GDM1 (cell line): ENCODE results near the gene C1orf52.

Source experiments
- DNase-seq: peaks from one replicate; lab custom pipeline; 2025; lab: John Stamatoyannopoulos, UW

C1orf52 gene

DNA sequence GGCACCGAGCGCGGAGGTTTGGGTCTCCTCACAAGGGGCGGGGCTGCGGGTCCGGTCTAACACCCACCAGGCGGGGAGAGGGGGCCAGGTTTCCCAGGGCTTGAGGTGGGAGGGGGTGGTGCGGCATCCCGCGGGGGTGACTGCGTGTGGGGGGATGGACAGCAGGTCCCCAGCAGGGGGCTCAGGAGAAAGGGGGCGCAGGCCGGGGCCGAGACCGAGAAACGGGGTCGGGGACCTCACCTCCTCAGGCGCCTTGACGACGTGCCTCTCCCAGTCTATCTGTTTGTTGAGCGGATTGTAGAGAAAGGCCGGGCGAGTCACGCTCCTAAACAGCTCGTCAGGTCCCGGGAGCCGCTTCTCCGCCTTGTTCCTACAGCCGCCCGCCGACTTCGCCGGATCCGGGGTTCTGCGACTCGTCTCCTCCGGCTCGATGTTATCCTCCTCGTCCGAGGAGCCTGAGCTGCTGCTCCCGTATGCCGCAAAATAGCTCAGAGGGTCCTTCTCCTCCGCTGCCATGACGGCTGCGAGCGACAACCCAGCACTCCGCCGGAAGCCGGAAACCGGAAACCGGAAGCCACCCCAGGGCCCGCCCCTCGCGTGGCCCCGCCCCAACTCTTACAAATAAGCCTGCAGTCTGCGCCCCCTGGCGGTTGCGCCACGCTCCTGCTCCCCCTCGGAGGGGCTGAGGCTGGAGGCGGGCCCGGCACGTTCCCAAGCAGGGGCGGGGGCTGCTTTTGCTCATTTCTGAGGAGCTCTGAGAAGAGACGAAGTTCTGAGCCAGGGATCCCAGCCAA is at the start of gene C1orf52:
TSS of gene C1orf52 (minus strand) at position 545 of the 794 bp plus-strand sequence. CDS start at position 516, 29 bp downstream.
- DNase-seq, result peak; percentile 89

DNA sequence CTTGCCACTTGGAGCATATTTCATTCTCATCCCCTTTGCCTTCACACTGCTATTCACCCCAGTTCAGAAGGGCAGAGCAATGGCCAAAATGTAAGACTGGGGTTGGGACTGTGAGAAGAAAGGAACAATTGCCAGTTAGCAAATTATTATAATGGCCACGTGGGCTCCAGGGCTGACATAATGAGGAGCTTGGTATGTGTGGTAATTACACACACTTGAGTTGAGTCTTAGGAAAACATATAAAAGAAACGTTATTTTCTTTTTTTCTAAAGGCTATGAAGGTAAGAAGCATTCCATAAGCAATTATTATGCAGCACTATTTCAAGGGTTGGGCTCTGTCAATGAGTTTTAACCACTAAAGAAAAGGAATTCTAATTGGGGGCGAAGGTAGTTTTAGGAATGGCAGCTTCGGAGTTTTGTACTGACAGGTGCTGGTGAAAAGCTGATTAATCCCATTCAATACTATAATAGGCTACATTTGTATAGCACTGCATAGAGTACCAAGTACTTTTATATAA is 49.4 kb upstream of the C1orf52 start:
- no peak for DNase-seq

DNA sequence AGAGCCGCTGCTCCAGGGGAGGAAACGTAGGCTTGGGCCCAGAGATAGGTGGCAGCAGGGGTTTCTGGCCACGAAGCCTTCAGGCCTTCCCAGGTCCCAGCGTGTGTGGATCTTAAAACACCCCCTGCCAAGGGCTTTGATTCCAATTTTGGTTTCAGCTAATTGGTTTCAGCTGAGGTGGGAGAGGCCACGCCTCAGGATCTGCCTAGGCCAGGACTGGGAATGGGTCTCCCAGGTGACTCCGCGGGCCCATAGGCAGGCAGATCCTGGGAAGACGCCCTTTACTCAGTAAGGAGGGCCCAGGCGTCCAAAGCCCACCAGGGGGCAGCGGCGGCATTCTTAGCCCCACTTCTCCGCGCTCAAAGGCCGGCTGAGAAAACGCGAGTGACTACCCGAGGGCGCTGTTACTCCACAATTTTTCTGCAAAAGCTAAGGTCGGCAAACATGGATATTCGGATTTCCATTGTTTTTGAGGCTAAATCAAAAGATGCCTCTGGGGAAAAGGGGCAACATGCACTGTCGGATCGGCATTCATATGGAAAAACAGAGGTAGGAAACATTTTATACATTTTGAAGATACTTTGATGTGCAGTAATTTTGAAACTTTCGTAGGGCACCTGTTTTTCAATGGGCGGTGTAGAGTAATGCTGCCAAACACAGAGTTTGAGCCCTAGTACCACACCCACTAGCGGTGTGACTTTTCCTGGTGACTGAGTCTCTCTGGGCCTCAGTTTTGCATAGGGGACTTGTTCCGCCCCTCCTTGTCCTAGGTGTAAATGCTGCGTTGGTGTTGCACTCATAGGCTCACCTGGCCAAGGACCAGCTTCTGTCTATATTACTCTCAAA is 48.7 kb upstream of the C1orf52 start:
- DNase-seq, result peak; percentile 46

DNA sequence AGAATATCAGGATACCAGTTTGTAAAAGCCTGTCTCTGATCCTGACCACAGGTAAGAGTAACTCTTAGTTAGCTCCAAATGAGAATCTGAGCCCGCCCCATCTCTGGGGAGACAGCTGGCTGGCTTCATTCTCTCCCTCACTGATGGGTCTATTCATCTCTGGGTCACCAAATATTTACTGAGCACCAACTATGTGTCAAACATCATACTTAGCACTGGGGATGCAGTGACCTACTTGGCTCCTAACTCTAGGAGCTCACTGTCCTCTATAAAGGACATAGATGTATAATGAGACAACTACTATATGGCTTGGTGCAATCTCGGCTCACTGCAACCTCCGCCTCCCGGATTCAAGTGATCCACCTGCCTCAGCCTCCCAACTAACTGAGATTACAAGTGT is 46.8 kb upstream of the C1orf52 start:
- DNase-seq, result no peak

DNA sequence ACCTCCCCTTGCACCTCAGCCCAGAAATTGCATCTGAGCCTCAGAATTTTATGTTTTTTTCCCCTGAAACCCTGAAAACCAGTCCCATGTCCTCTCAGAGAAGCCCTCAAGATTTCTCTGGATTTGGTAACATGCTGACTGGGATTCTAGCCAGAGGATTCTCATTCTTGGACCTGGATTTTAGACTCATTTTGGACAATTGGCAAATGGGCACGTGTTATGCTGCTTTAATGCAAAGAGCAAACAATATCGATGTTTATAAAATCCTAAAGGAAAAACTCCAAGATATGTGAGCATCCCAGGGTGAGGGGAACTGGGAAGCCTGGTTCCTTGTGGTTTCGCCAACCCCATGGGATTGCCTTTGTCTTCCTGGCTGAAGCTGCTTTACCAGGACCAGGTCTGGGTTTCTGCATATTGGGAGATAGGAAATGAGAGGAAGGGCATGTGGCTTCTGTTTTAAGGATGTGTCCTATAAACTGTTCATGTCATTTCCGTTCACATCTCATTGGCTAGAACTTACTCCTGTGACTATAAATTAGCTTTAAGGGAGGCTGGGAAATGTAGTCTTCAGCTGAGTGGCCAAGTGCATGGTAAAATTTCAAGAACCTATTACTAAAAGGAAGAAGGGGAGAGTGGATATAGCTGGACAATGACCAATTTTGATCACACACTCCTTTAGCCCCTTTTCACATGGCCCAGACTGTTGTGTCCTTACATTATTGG is 44.1 kb upstream of the C1orf52 start:
- no peak for DNase-seq

DNA sequence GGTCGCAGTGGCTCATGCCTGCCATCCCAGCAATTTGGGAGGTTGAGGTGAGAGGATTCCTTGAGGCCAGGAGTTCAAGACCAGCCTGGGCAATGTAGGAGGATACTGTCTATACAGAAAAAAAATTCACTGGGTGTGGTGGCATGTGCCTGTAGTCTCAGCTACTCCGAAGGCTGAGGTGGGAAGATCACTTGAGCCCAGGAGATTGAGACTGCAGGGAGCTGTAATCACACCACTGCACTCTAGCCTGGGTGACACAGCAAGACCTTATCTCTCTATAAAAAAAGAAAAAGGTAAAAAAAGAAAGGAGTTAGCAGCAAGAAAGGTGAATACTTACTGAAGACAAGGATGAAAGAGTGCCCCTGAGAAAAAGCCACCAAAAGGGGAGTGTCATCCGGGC is 40.7 kb upstream of the C1orf52 start:
- no peak for DNase-seq

DNA sequence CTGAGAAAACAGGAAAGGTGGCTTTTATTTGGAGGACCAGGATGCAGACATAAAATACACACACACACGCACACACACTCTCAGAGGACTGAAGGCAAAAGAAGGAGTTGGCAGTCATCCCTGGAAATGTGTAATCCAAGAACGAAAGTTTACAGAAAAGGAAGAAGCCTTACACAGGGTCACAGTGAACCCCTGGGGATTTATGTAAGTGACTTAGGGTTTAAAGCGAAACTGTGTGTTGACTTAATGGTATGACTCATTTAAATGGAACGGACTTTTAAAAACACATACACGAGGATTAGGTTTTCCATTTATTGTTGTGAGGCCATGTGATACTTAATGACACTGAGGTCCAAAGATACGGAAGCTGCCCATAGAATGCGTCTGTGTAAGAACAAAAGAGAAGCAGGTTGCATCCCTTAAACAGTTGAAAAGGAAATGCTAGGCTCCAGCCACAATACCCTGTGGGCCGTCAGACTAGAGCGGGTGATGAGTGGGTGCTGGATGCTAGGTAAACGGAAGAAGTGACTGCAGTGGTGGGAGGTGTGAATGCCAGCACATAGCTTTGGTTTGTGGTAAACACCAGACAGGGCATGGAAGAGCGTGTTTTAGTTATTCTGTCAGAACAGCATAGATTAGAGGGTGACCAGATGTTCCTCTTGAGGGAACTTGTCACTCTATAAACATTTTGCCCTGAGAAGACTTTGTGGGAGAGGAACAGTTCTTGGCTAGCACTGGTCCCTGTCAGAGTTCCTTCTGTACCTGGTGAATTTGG is 38.6 kb upstream of the C1orf52 start:
- no peak for DNase-seq

DNA sequence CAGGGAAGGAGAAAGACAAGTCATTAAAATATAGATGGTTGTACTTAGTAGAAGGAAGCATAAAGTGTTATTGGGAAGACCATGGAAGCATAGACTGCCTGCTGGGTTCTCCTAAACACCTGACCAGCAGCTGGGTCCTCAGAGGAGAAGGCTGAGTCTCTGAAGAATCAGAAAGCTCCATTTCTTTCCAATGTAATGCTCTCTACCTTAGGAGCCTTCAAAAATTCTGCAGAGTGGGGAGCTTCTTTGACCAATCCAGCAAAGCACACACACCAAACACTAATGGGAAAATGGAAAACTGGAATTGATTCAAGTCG is 38.0 kb upstream of the C1orf52 start:
- DNase-seq, result no peak

DNA sequence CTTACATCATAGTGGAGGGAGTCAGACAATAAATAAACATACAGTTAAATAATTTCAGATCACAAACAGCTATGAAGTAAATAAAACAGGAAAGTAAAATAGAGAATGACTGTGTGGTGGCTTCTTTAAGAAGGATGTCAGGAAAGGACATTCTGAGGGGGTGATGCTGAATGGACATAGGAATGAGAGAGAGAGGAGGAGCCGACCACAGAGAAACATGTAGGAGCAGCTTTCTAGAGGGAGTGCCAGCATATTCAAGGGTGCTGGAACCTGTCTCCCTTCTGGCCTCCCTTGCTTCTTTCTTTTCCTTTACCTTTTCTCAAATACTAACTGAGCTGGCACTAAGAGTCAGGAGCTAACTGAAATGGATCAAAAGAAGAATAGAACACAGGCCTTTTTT is 37.5 kb upstream of the C1orf52 start:
- no peak for DNase-seq

DNA sequence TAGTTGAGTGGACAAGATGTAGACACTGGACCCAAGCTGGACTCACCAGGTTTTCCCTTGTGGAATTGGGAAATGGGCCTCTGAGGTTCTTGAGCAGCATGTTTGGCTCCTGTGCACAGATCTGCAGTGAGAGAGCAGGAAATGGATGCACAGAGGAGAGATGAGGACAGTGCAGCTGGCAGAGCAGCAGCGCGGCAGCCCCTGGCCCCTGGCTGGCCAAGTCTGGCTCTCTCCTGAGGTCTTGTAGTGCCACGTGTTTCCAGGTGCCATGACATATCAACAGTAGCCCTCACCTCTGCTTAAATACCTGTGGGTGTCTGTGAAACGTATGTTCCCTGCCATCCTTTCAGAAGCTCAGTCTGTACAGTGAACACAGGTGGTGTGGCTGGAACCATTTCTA is 36.2 kb upstream of the C1orf52 start:
- DNase-seq, result no peak

DNA sequence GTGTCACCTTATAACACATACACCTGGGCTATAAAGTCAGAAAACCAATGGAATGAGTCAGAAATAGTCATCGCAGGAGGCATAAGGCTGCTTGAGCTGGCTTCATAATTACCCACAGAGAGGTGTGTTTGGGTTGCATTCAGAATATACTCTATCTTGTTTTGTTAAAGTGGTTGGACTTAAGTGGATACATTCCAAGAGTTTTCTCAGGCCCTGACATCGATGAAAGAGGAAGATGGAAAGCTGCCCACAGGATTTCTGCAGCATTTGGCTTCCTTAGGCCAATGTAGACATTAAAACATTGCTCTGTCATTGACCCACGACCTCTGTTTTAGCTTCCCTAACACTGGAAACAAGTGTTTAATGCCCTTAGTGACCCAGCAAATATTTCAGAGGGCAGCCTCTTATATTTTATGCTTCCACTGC is 35.6 kb upstream of the C1orf52 start:
- no peak for DNase-seq

DNA sequence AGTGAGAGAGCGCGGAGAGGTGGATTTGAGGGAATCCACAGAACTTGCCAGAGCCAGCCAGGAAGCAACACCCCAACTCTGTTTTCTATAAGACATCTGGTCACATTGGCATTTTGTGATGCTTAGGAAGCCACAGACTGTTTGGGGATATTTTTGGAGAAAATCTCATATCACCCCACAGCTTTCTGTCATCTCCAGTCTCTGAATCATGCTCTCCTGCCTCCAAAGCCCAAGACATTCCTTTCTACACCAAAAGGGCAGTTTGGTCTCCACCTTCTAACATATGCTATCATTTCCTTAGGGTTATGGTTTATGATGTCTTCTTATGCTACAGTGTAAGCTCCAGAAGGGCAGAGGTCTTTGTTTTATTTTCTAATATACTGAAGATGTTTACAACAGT is 31.4 kb upstream of the C1orf52 start:
- DNase-seq, result no peak

DNA sequence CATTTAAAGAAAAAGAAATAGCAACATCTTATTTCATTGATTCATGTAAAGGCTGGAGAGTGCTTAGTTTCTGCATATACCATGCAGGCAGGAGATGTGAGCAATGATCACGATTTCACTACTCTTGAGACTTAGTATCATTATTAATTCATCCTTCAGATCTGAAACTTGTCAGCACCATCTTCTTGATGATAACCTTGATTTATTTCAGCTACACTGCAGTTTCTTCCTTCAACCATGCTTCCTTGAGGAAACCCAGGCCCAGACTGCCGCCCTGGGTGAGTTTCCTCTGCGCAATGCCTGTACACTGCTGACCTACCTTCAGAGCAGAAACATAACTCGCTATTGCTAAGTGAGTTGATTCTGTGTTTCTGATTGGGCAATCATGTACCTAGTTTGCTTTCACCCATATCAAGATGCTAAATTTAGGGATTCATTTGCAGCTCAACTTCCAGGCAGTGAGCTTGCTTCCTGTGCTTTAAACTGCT is 30.4 kb upstream of the C1orf52 start:
- DNase-seq, result no peak

DNA sequence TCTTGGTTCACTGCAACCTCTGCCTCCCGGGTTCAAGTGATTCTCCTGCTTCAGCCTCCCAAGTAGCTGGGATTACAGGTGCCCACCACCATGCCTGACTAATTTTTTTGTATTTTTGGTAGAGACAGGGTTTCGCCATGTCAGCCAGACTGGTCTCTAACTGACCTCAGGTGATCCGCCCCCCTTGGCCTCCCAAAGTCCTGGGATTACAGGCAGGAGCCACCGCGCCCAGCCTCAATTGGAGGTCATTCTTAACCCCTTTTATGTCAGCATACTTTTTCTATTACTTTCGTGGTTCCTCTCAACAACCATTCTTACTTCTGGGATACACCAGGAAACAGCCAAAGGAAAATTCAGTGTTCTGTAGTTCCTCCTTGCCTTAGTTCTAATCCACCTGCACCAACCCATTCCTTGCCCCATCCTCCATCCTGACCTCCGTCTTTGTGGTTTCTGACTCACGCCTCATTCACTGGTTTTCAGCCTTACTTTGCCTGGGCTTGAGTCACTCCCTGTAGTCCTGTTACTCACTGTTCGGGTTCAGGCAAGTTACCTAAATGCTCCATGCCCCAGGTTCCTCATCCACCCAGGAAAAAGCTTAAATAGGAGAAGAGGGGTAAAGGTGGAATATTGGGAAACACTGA is 29.9 kb upstream of the C1orf52 start:
- peak; percentile 4 for DNase-seq

DNA sequence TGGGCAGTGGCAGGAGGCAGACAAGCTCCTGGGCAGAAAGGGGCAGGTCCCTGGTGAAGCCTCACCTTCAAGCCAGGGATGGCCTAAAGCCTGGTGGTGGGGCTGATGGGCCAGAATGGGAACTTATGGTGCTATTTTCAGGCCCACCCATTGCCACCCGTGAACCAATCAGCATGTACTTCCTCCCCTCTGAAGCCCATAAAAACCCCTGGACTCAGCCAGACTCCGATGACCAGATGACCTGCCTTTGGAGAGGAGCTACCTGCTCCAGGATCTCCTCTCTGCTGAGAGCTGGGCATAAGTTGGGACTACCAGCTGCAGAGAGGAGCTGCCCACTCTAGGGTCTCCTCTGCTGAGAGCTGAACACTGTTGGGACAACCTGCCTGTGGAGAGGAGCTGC is 24.7 kb upstream of the C1orf52 start:
- DNase-seq, result no peak

DNA sequence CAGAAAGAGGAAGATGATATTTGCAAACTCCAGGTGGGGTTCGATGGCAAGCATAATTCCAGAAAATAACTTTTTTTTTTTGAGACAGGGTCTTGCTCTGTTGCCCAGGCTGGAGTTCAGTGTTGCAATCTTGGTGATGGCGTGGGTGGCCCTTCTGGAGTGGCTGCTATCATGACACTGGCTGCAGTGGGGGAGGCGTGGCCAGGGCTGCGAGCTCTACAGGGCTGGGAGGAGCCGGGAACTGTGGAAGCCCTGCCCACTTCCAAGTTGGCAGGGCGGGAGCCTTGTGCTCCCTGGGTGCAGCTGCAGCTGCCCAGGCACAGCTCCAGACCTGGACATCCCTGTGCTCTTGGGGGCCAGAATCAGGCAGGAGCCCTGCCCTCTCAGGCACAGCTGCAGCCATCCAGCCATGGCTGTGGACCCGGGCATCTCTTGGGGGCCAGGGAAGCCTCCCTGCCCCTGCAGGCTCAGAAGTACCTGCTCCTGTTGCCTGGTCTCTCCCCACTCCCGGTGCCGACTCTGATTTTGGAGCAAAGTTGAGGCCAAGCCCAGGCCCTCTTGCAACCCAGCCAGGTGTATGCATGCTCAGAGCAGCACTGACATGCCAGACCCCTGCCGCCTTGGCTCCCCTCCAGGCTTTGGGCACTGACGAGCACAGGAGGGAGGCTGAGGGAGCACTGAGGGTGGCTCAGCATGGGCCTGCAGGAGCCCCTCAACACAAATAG is 24.2 kb upstream of the C1orf52 start:
- no peak for DNase-seq

DNA sequence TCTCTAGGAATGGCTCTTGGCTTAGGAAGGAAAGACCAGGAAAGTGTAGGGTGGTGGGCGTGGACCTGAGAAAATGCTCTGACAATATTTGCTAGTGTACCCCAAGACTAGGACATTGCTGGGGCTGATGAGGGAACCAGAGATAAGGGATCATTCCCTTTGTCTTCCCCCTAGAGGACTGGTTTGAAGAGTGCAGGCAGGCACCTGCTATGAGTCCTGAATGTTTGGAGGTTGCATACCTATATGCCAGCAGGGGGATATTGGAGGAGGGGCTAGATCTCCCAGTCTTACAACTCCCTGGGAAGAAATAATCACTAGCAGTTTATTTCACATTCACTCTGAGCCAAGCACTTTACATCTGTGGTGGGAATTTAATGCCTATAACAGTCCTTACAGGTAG is 23.0 kb upstream of the C1orf52 start:
- DNase-seq, result no peak

DNA sequence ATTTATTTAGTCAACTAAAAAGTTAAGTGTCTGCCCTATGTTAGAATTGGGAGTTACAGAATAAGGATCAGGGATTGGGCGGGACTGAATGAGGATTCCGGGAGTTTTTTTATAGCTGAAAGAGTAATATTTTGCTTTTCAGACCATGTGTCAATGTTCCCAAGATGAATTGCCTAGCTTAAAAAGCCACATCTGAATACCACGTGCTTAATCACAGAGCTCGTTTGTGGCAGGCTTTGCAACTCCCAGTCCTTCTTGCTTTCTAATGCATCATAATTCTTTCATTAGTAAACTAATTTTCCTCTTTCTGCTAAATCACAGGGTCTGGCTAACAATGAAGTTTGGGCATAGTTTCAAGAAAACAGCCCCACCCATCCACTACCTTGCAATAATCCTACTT is 21.2 kb upstream of the C1orf52 start:
- DNase-seq, result no peak

DNA sequence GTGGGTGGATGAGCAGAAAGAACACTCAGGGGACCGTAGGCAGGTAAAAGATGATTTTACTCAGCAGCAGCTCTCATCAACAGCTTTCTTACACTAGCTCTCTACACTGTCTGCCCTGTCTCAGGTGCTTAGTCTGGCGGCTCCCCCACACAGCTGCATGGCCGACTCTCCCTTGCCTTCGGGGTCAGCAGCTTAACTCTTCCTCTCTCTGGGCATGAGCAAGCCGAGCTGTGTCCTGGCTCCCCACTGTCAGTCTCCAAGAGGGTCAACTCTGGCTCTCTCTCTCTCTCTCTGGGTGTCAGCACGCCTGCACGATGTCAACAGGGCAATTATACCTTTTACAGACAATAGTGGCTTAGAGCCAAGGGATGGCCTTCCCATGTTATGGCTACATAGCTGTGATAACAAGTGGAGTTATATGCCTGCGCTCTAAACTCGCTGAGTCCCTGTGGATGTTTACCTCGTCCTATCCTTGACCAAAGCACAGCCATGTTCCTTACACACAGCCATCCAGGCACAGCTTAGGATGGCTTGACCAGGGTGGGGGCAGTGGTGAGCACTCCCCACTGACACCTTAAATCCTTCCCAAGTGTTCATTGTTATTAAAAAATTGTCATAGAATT is 20.1 kb upstream of the C1orf52 start:
- DNase-seq, result no peak

DNA sequence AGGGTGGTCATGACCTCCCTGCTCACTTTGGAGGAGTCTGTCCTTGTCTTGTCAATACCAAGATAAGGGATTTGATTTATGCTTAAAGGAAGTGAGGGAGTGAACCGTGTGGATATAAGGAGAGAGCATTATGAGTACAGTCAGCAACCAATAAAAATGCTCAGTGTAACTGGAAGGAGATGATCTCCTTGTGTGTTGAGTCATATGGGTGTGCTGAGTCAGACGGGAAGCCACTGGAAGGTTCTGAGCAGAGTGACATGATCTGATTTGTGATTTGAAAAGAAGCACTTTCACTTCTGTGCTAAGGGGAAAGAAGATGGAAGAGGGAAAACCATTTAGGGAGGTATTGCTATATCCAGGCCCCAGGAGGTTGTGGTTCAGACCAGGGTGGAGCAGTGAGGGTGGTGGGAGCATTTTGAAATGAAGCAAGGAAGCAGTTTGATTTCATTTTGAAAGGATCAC is 19.4 kb upstream of the C1orf52 start:
- DNase-seq, result peak; percentile 33
